Gastrocnemius medialis (tissue), 4 donors: ENCODE results near the gene RPS15.

Experiments used
- CTCF ChIP-seq, 5 experiments: fragments of 450-650 bp in 3 of 5; fragments of 200-600 bp in 2 of 5; sonication (generic) in 2 of 5; IDR thresholded peaks in 4 of 5; conservative IDR thresholded peaks in 1 of 5; 1 replicate in 4 of 5; 2 replicates in 1 of 5; pipeline ENCODE4 v1.5.1; 2016 to 2019; ENCODE audit warnings: antibody characterized with exemption in 5 of 5, mild to moderate bottlenecking in 3 of 5, moderate library complexity in 3 of 5
- POLR2A ChIP-seq, 2 donors: fragments of 450-650 bp; IDR thresholded peaks; one replicate each; pipeline ENCODE4 v1.6.1; 2017; ENCODE audit warnings: antibody characterized with exemption in 2 of 2, mild to moderate bottlenecking in 2 of 2, moderate library complexity in 2 of 2

- TF ChIP-seq CTCF (IDR thresholded peaks at IDR 0.05 in 4 of 5, conservative IDR thresholded peaks at IDR 0.05 in 1 of 5): no peak
- TF ChIP-seq POLR2A (IDR thresholded peaks at IDR 0.05): no peak
Observed at GRCh38 chr19:1474765-1475351, 36.7 kb downstream of the RPS15 start.
